LNCAP (cell line): ENCODE results near the gene MRPS35.

ENCODE experiments used
- CTCF ChIP-seq: fragments of 450-650 bp; IDR thresholded peaks from 2 replicates; pipeline ENCODE4 v1.5.1; 2017; ENCODE audit warnings: mild to moderate bottlenecking

Gene MRPS35

DNA sequence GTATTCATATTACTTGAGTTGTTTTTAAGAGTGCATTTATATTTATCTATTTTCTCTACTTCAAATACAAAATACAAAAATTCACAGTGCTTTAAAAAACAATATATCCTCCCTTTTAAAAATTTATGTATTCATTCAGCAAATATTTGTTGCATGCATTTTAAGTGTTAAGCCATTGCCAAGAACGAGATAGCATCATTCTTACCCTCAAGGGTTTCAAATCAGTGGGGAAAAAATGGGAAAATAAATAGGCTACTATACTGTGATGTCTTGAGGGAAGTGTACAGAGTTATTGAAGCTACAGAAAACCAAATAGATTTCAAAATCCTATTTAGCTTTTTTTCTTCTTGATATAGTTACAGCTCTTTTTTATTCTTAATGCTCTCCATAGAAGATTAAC, 23.2 kb downstream of the MRPS35 start:
- no peak for TF ChIP-seq CTCF

GRCh38 chr12:27743601-27744000, 33.0 kb downstream of the MRPS35 start:
- TF ChIP-seq CTCF, result no peak

DNA sequence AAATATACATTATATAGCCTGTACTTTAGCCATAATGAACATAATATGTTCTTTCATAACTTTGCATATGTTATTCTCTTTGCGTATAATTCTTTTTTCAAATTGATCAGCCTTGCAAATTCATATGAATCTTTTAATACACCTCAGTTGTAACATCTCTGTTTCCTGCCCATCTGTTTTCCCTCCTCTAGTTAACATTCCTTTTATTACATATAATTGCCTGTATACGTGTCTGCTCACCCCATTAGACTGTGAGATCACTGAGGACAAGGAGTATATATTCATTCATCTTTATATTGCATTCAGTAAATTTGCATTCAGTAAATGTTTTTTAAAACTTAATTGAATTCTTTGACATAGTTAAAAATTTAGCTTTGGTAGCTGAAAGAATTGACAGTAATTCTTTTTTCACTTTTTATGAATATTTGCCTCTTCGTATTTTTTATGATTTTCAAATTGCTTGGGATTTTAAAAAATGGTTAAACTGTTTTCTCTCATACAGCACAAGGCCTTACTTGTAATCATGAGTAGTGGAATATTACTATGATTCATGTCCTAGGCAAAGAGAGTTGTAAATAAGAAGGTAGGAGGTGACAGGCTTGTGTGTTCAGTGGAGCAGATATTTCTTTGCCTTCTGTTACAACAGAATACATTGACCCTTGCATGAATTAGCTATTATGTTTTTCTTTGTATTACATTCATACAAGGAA, 36.6 kb downstream of the MRPS35 start:
- no peak for TF ChIP-seq CTCF

DNA sequence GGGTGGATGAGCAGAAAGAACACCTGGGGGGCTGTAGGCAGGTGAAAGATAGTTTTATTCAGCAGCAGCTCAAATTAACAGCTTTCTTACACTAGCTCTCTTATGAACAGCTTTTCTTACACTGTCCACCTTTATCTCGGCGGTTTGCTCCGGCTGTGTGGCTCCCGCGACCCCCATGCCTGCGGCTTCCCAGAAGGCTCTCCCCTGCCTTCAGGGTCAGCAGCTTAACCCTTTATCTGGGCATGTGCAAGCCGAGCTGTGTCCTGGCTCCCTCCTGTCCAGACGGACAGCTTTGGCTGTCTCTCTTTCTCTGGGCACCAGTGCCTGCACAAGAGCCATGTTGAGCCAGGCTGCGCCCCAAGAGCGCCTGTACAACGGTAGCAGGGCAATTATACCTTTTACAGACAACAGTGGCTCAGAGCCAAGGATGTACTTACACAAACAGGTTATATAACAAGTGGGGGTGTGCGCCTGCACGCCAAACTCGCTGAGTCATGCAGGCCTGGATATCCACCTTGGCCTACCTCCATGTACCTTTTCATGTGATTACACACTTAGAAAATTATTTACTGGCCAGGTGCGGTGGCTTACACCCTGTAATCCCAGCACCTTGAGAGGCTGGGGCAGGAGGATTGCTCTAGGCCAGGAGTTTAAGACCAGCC, 40.9 kb downstream of the MRPS35 start:
- TF ChIP-seq CTCF, result no peak

- no peak for TF ChIP-seq CTCF
Measured at GRCh38 chr12:27754795-27755194, 44.2 kb downstream of the MRPS35 start.

- TF ChIP-seq CTCF, result no peak
Measured at GRCh38 chr12:27756670-27757195, 46.1 kb downstream of the MRPS35 start.

DNA sequence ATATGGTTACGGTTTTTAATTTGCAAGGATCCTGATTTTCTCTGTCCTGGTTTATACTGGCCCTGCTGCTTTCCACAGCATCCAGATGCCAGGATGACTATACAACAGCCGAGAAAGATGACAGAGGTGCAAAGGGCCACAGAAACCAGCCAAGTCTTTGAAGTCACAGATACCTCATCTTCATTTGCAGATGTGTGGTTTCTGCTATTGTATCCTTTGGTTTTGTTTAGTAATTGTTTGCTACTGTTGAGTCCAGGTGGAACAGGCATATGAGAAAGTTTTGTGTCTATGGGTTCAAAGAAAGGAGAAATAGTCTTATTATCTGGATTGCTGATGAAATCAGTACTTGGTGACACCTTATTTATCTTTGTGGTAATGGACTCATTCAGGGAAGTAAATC, 52.1 kb downstream of the MRPS35 start:
- TF ChIP-seq CTCF, result no peak
